ENCODE measurements around the gene TCP11L2. TPM values are rescaled to one million over a fixed set of nuclear protein-coding genes. Genes with fewer than 3 reads are reported as not detected.

TCP11L2 gene
- total RNA-seq, 2 experiments from 2014 or later: 139 to 144 TPM

- ChIA-PET POLR2A (interaction anchor here (2.2 kb wide), 1 partner anchor 27 kb away, joined by 7 read pairs; no protein-coding TSS in a partner anchor), CTCF (interaction anchor here (1.5 kb wide), 1 partner anchor 9 kb away, joined by 3 read pairs; no protein-coding TSS in a partner anchor)
- no peaks in the 10 kb centered on the region for H3K9me3 Mint-ChIP-seq
- intact Hi-C loops (cut with DNase I, micrococcal nuclease): no loop called here
- no peak for DNase-seq
- no peak for TF ChIP-seq CTCF (IDR thresholded peaks at IDR 0.05)
- H3K9me3 ChIP-seq (ENCODE audit: control insufficient read depth in 1 of 2, insufficient read depth in 1 of 2, low read length in 2 of 2): no peaks in the 10 kb centered on the region
- no peak overlapping the region for H3K27ac Mint-ChIP-seq
- no peak overlapping the region for H3K4me3 Mint-ChIP-seq
- ATAC-seq (ENCODE audit: poor library complexity): no peak
- H3K36me3 ChIP-seq (ENCODE audit: insufficient read depth, low read length): no peaks in the 10 kb centered on the region
- no peak overlapping the region for H3K27ac ChIP-seq (ENCODE audit: low read depth in 1 of 2, low read length in 2 of 2)
- no peaks in the 10 kb centered on the region for H3K4me1 Mint-ChIP-seq (ENCODE audit: low read depth)
- H3K4me1 ChIP-seq (ENCODE audit: insufficient read depth, low read length): peaks cover under 1% of the 10 kb centered on the region
- no peak overlapping the region for H3K4me3 ChIP-seq (ENCODE audit: low read length)
- no peaks in the 10 kb centered on the region for H3K27me3 ChIP-seq (ENCODE audit: control insufficient read depth in 1 of 2, insufficient read depth in 2 of 2, low read length in 2 of 2)
- H3K36me3 Mint-ChIP-seq (ENCODE audit: low read depth): no peaks in the 10 kb centered on the region
- H3K27me3 Mint-ChIP-seq: no peaks in the 10 kb centered on the region
These were observed 28.5 kb upstream of the TCP11L2 start for GRCh38 chr12:106274012-106274411.

- ChIA-PET CTCF (no interaction called here), POLR2A (interaction anchor here (2.2 kb wide), 1 partner anchor 27 kb away, joined by 7 read pairs; no protein-coding TSS in a partner anchor)
- no peaks in the 10 kb centered on the region for H3K27me3 Mint-ChIP-seq
- H3K27ac Mint-ChIP-seq: no peak overlapping the region
- Histone ChIP-seq H3K27me3 (ENCODE audit: control insufficient read depth in 1 of 2, insufficient read depth in 2 of 2, low read length in 2 of 2) (no peaks in the 10 kb centered on the region), H3K9me3 (ENCODE audit: control insufficient read depth in 1 of 2, insufficient read depth in 1 of 2, low read length in 2 of 2) (no peaks in the 10 kb centered on the region), H3K27ac (ENCODE audit: low read depth in 1 of 2, low read length in 2 of 2) (no peak overlapping the region), H3K4me3 (ENCODE audit: low read length) (no peak overlapping the region), H3K36me3 (ENCODE audit: insufficient read depth, low read length) (no peaks in the 10 kb centered on the region), H3K4me1 (ENCODE audit: insufficient read depth, low read length) (no peaks in the 10 kb centered on the region)
- TF ChIP-seq CTCF (IDR thresholded peaks at IDR 0.05): no peak
- no peaks in the 10 kb centered on the region for H3K9me3 Mint-ChIP-seq
- DNase-seq (no peak), ATAC-seq (ENCODE audit: poor library complexity) (no peak)
- intact Hi-C loops (cut with DNase I, micrococcal nuclease): no loop called here
- H3K4me3 Mint-ChIP-seq: no peak overlapping the region
- H3K4me1 Mint-ChIP-seq (ENCODE audit: low read depth): no peaks in the 10 kb centered on the region
- H3K36me3 Mint-ChIP-seq (ENCODE audit: low read depth): no peaks in the 10 kb centered on the region
These were observed 27.9 kb upstream of the TCP11L2 start for GRCh38 chr12:106274575-106275121.

- H3K9me3 ChIP-seq (ENCODE audit: control insufficient read depth in 1 of 2, insufficient read depth in 1 of 2, low read length in 2 of 2): no peaks in the 10 kb centered on the region
- H3K4me3 Mint-ChIP-seq: no peak overlapping the region
- H3K4me1 ChIP-seq (ENCODE audit: insufficient read depth, low read length): no peaks in the 10 kb centered on the region
- intact Hi-C loops (cut with DNase I, micrococcal nuclease): no loop called here
- ChIA-PET CTCF (no interaction called here), POLR2A (interaction anchor here (2.2 kb wide), 1 partner anchor 26 kb away, joined by 7 read pairs; no protein-coding TSS in a partner anchor)
- no peaks in the 10 kb centered on the region for H3K4me1 Mint-ChIP-seq (ENCODE audit: low read depth)
- TF ChIP-seq CTCF (IDR thresholded peaks at IDR 0.05): no peak
- H3K27ac Mint-ChIP-seq: no peak overlapping the region
- DNase-seq (no peak), ATAC-seq (ENCODE audit: poor library complexity) (no peak)
- no peaks in the 10 kb centered on the region for H3K36me3 ChIP-seq (ENCODE audit: insufficient read depth, low read length)
- H3K27me3 ChIP-seq (ENCODE audit: control insufficient read depth in 1 of 2, insufficient read depth in 2 of 2, low read length in 2 of 2): no peaks in the 10 kb centered on the region
- H3K27me3 Mint-ChIP-seq: no peaks in the 10 kb centered on the region
- H3K27ac ChIP-seq (ENCODE audit: low read depth in 1 of 2, low read length in 2 of 2): no peak overlapping the region
- no peaks in the 10 kb centered on the region for H3K9me3 Mint-ChIP-seq
- no peaks in the 10 kb centered on the region for H3K36me3 Mint-ChIP-seq (ENCODE audit: low read depth)
- no peak overlapping the region for H3K4me3 ChIP-seq (ENCODE audit: low read length)
These were observed 27.1 kb upstream of the TCP11L2 start for GRCh38 chr12:106275458-106275857.

All from CD4-positive, alpha-beta T cell (primary cell).